Measurements from ENCODE around the gene ITGAL. TPM values are rescaled to one million over a fixed set of nuclear protein-coding genes. Genes with fewer than 3 reads are reported as not detected.
A peak's percentile ranks its signal among the peaks of the same experiment; 100 is the strongest.

Gene ITGAL
- total RNA-seq, 2 experiments from 2014 or later: 274 to 285 TPM

- H3K9me3 Mint-ChIP-seq: no peaks in the 10 kb centered on the region
- POLR2A ChIA-PET: interaction anchor here (0.6 to 3.4 kb wide), 11 partner anchors 8 to 574 kb away, joined by 3 to 42 read pairs (median 6); partner anchors contain the start of genes ZNF688, ZNF747 and ZNF785
- H3K4me1 Mint-ChIP-seq (ENCODE audit: low read depth): peaks cover 47% of the 10 kb centered on the region
- peaks cover 32% of the 10 kb centered on the region for H3K36me3 Mint-ChIP-seq (ENCODE audit: low read depth)
- CTCF ChIA-PET: interaction anchor here (1.1 to 4.2 kb wide), 12 partner anchors 11 to 128 kb away, joined by 3 to 18 read pairs (median 4); partner anchors contain the start of genes DCTPP1, ZNF688 and ZNF747
- intact Hi-C loops (cut with micrococcal nuclease): loop anchor here (10.0 kb wide), 1 partner anchor 463 kb away; the partner anchor contains the start of genes TBX6 and YPEL3
- ATAC-seq (no peak), DNase-seq (no peak)
- no peak for TF ChIP-seq CTCF (IDR thresholded peaks at IDR 0.05)
- H3K27ac Mint-ChIP-seq: peak overlapping the region; percentile 94
- H3K4me3 Mint-ChIP-seq: peak overlapping the region; percentile 88
- no peaks in the 10 kb centered on the region for H3K27me3 Mint-ChIP-seq
Observed at GRCh38 chr16:30557707-30557956, 85.1 kb downstream of the ITGAL start.

- H3K4me3 Mint-ChIP-seq: peak within 1 kb of the TSS; percentile 88
- H3K9me3 Mint-ChIP-seq: no peaks in the 10 kb centered on the region
- TF ChIP-seq CTCF (IDR thresholded peaks at IDR 0.05): no peak
- peaks cover 41% of the 10 kb centered on the region for H3K4me1 Mint-ChIP-seq (ENCODE audit: low read depth)
- intact Hi-C loops (cut with micrococcal nuclease): loop anchor here (1.0 to 10.0 kb wide), 2 partner anchors 23 to 463 kb away; partner anchors contain the start of genes TBX6 and YPEL3
- POLR2A ChIA-PET: interaction anchor here (0.6 to 3.4 kb wide), 14 partner anchors 9 to 66 kb away, joined by 3 to 42 read pairs (median 5); partner anchors contain the start of genes ZNF688, ZNF747 and ZNF785
- peak within 1 kb of the TSS; percentile 94 for H3K27ac Mint-ChIP-seq
- ATAC-seq (peak; percentile 96), DNase-seq (peak; percentile 99)
- H3K27me3 Mint-ChIP-seq: no peaks in the 10 kb centered on the region
- CTCF ChIA-PET: interaction anchor here (0.6 to 4.2 kb wide), 17 partner anchors 10 to 187 kb away, joined by 3 to 18 read pairs (median 4); partner anchors contain the start of genes DCTPP1, ZNF688, ZNF747 and ZNF785
- peaks cover 27% of the 10 kb centered on the region for H3K36me3 Mint-ChIP-seq (ENCODE audit: low read depth)
Observed at GRCh38 chr16:30557957-30558788, 85.6 kb downstream of the ITGAL start, which contains the start of gene ZNF764. Gene ZNF764, minus strand, starts transcription at chr16:30558374. Its CDS starts 192 bp downstream, at chr16:30558182.

GRCh38 chr16:30558789-30559377 lies 86.3 kb downstream of the ITGAL start:
- Mint-ChIP-seq H3K27ac (peak overlapping the region; percentile 94), H3K4me1 (ENCODE audit: low read depth) (peaks cover 34% of the 10 kb centered on the region), H3K36me3 (ENCODE audit: low read depth) (peaks cover 20% of the 10 kb centered on the region), H3K27me3 (no peaks in the 10 kb centered on the region), H3K9me3 (no peaks in the 10 kb centered on the region), H3K4me3 (peak overlapping the region; percentile 88)
- intact Hi-C loops (cut with micrococcal nuclease): loop anchor here (1.0 to 10.0 kb wide), 2 partner anchors 24 to 464 kb away; partner anchors contain the start of genes TBX6 and YPEL3
- CTCF ChIA-PET: interaction anchor here (0.6 to 4.2 kb wide), 14 partner anchors 9 to 187 kb away, joined by 3 to 18 read pairs (median 4); partner anchors contain the start of genes DCTPP1, ZNF688, ZNF747 and ZNF785
- ATAC-seq (no peak), DNase-seq (no peak)
- no peak for TF ChIP-seq CTCF (IDR thresholded peaks at IDR 0.05)
- POLR2A ChIA-PET: interaction anchor here (0.6 to 3.4 kb wide), 8 partner anchors 9 to 67 kb away, joined by 3 to 42 read pairs (median 8); partner anchors contain the start of genes ZNF688, ZNF747 and ZNF785

- CTCF ChIA-PET: interaction anchor here (4.2 kb wide), 1 partner anchor 25 kb away, joined by 18 read pairs; the partner anchor contains the start of gene ZNF747
- no peak for TF ChIP-seq CTCF (IDR thresholded peaks at IDR 0.05)
- ATAC-seq (no peak), DNase-seq (no peak)
- Mint-ChIP-seq H3K4me3 (no peak overlapping the region), H3K27ac (peak overlapping the region; percentile 75), H3K27me3 (no peaks in the 10 kb centered on the region), H3K36me3 (ENCODE audit: low read depth) (peaks cover 13% of the 10 kb centered on the region), H3K9me3 (no peaks in the 10 kb centered on the region), H3K4me1 (ENCODE audit: low read depth) (peaks cover 28% of the 10 kb centered on the region)
- POLR2A ChIA-PET: interaction anchor here (3.1 to 3.4 kb wide), 2 partner anchors 8 to 12 kb away, joined by 27 read pairs; partner anchors contain the start of gene ZNF688
- intact Hi-C loops (cut with micrococcal nuclease): loop anchor here (10.0 kb wide), 1 partner anchor 465 kb away; the partner anchor contains the start of genes TBX6 and YPEL3
Observed at GRCh38 chr16:30559690-30560089, 87.1 kb downstream of the ITGAL start.
